ENCODE results near the gene RPL39. TPM values are rescaled to one million over a fixed set of nuclear protein-coding genes. Genes with fewer than 3 reads are reported as not detected.
"Not testable (repeated sequence)": the region's sequence is repeated elsewhere in the genome, so short reads cannot be mapped to it uniquely, and the experiment has no call there.

The RPL39 gene
- polyA plus RNA-seq, 12 donors: 1,340 to 4,447 (median 3,172) TPM

- DNase-seq: no peak
These were observed 15.8 kb downstream of the RPL39 start for GRCh38 chrX:119775517-119776238.

- DNase-seq: not testable (repeated sequence)
These were observed 22.0 kb downstream of the RPL39 start for GRCh38 chrX:119769388-119769787.

DNA sequence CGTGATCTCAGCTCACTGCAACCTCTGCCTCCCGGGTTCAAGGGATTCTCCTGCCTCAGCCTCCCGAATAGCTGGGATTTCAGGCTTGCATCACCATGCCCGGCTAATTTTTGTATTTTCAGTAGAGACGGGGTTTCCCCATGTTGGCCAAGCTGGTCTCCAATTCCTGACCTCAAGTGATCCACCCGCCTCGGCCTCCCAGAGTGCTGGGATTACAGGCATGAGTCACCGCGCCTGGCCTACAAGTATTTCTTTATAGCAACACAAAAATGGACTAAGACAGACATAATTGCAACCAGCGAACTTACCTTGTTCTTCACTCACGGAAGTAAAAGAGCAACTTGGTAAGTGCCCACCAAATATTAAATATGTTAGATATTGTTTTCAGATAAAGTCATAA lies 23.0 kb downstream of the RPL39 start:
- DNase-seq: not testable (repeated sequence)

- DNase-seq: no peak
These were observed 27.5 kb downstream of the RPL39 start for GRCh38 chrX:119763836-119764387.

GRCh38 chrX:119763181-119763580 lies 28.2 kb downstream of the RPL39 start:
- no peak for DNase-seq

GRCh38 chrX:119762718-119763117 lies 28.7 kb downstream of the RPL39 start:
- no peak for DNase-seq

DNA sequence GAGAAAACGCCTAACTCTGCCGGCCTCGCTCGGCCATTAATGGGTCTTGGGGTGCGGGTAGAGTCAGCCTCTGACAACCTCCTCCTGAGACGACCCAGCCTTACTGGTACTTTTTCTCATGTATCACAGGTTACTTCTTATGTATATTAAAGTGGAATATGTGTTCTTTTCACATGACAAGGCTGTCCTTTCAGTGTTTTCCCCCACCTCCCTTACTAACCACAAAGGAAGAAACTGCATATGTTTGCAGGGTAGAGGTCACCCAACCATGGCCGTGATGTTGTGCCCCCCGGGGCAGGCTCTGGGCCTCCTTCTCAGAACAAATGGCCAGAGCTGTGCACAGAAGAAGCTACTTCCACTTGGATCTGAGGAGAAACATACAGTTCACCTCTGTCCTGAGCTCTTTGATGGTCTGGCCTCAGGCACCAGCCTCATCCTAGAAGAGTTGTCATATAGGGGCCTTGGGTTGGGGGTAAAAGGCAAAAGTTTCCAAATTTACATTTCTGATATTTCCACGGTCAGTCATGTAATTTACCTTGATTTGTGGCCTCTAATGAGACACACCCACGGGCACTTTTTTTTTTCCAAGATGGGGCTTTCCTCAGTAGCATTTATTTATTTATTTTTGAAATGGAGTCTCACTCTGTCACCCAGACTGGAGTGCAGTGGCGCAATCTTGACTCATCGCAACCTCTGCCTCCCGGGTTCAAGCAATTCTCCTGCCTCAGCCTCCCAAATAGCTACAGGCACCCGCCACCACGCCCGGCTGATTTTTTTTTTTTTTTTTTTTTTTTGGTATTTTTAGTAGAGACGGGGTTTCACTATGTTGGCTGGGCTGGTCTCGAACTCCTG lies 31.2 kb downstream of the RPL39 start:
- no peak for DNase-seq

- no peak for DNase-seq
These were observed 32.1 kb downstream of the RPL39 start for GRCh38 chrX:119759248-119759766.

- no peak for DNase-seq
These were observed 32.6 kb downstream of the RPL39 start for GRCh38 chrX:119758731-119759247.

GRCh38 chrX:119757979-119758730 lies 33.3 kb downstream of the RPL39 start, which contains the start of gene SOWAHD:
TSS of gene SOWAHD (plus strand) at chrX:119758588. CDS start at chrX:119758668, 80 bp downstream.
- DNase-seq: no peak

- no peak for DNase-seq
These were observed 33.8 kb downstream of the RPL39 start for GRCh38 chrX:119757646-119757978.

GRCh38 chrX:119756926-119757635 lies 34.3 kb downstream of the RPL39 start:
- no peak for DNase-seq

DNA sequence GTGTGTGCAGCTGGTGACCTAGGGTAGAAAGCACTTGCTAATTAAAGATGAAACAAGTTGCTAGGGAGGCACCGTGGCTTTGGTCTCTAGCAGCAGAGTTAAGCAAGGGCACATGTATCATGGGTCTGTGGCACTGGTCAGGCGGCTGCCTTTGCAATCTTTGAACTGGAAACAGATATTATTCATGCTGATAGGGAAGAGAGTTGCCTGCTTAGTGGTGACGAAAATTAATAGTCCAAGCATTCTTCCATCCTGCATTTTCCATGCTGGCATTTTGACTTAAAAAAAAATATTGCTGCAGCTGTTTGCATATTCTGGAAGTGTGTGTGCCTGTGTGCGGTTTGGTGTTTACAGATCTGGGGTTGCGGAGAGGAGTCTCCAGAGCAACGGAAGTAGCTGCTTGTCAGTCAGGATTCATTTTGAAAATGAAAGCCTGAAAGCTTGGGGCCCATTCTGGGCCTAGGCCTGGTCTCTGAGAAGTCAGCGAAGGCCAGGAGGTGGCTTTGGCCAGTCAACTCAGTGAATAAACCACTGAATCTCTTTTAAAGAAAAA lies 35.4 kb downstream of the RPL39 start:
- no peak for DNase-seq

- no peak for DNase-seq
These were observed 37.7 kb downstream of the RPL39 start for GRCh38 chrX:119753639-119754257.

DNA sequence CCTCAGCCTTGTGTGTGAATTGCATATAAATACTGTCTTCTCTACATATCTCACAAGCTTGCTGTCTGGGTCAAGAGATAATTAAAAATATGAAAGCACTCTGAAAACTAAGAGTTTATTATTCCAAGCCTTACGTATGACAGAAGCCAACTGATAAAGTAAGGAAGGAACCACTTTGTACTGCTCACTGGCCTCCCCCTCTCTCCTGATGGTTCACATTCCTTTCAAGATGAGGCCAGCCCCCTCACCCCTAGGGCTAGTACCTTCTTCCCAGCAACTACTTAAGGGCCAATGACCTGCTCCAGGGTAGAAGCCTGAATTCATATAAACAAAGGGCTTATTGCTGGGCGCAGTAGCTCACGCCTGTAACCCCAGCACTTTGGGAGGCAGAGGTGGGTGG lies 38.4 kb downstream of the RPL39 start:
- no peak for DNase-seq

DNA sequence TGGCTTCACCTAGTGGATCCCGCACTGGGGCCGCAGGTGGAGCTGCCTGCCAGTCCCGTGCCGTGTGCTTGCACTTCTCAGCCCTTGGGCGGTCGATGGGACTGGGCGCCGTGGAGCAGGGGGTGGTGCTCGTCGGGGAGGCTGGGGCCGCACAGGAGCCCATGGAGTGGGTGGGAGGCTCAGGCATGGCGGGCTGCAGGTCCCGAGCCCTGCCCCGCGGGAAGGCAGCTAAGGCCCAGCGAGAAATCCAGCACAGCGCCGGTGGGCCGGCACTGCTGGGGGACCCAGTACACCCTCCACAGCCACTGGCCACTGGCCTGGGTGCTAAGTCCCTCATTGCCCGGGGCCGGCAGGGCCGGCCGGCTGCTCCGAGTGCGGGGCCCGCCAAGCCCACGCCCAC lies 40.7 kb downstream of the RPL39 start:
- not testable (repeated sequence) for DNase-seq

GRCh38 chrX:119750131-119750530 lies 41.3 kb downstream of the RPL39 start:
- not testable (repeated sequence) for DNase-seq

DNA sequence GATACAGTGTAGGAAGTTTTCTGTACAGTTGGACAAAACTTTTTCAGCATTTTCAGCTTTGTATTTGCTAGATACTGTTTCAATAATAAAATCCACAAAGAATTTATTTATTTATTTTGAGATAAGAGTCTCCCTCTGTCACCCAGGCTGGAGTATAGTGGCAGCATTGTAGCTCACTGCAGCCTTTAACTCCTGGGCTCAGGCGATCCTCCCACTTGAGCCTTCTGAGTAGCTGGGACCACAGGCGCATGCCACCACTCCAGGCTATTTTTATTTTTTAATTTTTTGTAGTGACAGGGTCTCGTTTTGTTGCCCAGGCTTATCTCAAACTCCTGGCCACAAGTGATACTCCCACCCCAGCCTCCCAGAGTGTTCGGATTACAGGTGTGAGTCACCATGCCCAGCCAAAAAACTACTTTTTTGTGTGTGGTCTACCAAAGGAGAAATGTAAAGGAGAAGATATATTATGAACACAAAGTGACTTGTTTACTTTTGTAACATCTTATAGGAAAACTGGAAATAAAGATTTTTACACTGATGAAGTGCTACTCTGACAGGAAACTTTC lies 46.1 kb downstream of the RPL39 start:
- no peak for DNase-seq

GRCh38 chrX:119738742-119739141 lies 52.7 kb downstream of the RPL39 start:
- DNase-seq: no peak

Measured in muscle of arm (tissue), 12 donors.